NCI-H2107 treated with DMSO at 0.1 percent for 48 hours (cell line): Measurements from ENCODE around the gene NAGPA.

Experiments used
- DNase-seq: peaks from one replicate; lab custom pipeline; 2025; ENCODE audit not compliant: unreplicated experiment; lab: John Stamatoyannopoulos, UW

Gene NAGPA

DNA sequence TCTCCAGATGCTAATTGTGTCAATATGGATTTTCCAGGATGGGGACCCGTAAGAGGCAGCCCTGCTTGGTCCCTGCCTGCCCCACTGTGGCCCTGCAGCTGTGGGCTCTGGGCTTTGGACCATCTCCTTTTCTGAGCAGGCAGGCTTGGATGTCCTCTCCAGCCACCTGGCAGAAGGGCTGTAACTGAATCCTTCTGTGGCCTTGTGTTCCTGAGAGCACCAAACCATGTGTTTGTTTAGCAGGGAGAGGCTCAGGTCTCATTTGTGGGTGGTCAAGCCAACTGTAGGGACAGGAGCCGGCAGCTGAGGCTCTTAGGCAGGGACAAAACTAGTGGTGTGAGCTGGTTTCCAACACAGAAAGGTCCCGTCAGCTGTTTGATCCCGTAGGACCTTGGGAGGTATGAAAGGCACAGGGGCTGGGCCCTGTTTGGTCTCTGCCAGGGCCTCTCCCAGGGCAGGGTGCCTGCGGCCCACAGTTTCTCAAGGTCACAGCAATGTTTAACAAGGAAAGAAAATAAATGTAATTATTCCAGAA, 57.1 kb downstream of the NAGPA start:
- no peak for DNase-seq

DNA sequence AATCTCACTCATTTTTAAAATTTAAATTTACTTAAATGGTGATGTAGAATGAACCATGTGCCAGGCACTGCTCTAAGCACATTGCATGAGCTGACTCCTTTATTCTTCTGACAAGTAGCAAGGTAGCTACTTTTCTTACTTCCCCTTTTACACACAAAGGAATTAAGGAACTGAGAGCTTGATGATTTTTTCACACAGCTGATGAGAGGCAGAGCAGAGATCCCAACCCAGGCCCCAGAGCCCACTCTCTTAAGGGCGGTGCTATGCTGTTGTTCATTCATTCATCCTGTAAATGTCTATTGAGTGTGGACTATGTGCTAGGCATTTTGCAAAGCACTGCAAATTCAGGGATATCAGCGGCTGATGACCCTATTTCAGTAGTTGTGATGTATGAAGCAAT, 57.7 kb downstream of the NAGPA start:
- no peak for DNase-seq
